ENCODE results near the gene COA3. TPM values are rescaled to one million over a fixed set of nuclear protein-coding genes. Genes with fewer than 3 reads are reported as not detected.
"Not testable (repeated sequence)": the region's sequence is repeated elsewhere in the genome, so short reads cannot be mapped to it uniquely, and the experiment has no call there.

The COA3 gene
- total and polyA plus RNA-seq, 5 donors from 2014 or later: 12.8 to 162 (median 154) TPM

- H3K9me3 ChIP-seq (ENCODE audit: control insufficient read depth in 2 of 2, low read length in 2 of 2): no peaks in the 10 kb centered on the region
- H3K36me3 ChIP-seq (ENCODE audit: control insufficient read depth, insufficient read depth, low read length): peaks cover 48% of the 10 kb centered on the region
- DNase-seq: no peak
- peaks cover 42% of the 10 kb centered on the region for H3K36me3 Mint-ChIP-seq
- H3K4me1 Mint-ChIP-seq: peaks cover 0 to 36% (median 21%) of the 10 kb centered on the region in 4 donors
- peaks cover 0 to 4% (median 0%) of the 10 kb centered on the region in 7 donors for H3K9me3 Mint-ChIP-seq
- H3K27ac ChIP-seq (ENCODE audit: insufficient read depth, low read length, poor library complexity, severe bottlenecking): no peak overlapping the region
- peaks cover 14% of the 10 kb centered on the region for H3K27me3 ChIP-seq (ENCODE audit: control insufficient read depth, insufficient read depth, low read length)
- H3K27me3 Mint-ChIP-seq: peaks cover 35% of the 10 kb centered on the region
- no peak overlapping the region for H3K27ac Mint-ChIP-seq
- H3K4me3 Mint-ChIP-seq: peak overlapping the region in 1 of 4 donors; percentile 33
- no peak overlapping the region for H3K4me3 ChIP-seq (ENCODE audit: low read depth, low read length)
- peaks cover 19% of the 10 kb centered on the region for H3K4me1 ChIP-seq (ENCODE audit: control insufficient read depth, insufficient read depth, low read length, poor library complexity, severe bottlenecking)
- no peak for ATAC-seq (ENCODE audit: low read depth in 2 of 2)
These were observed 19.9 kb downstream of the COA3 start for GRCh38 chr17:42778570-42778969.

GRCh38 chr17:42775534-42776098 is 22.9 kb downstream of the COA3 start:
- no peak overlapping the region for H3K27ac ChIP-seq (ENCODE audit: insufficient read depth, low read length, poor library complexity, severe bottlenecking)
- no peaks in the 10 kb centered on the region for H3K9me3 ChIP-seq (ENCODE audit: control insufficient read depth in 2 of 2, low read length in 2 of 2)
- H3K4me3 ChIP-seq (ENCODE audit: low read depth, low read length): no peak overlapping the region
- peak overlapping the region in 2 of 4 donors; percentile 64 to 95 for H3K4me3 Mint-ChIP-seq
- ATAC-seq (ENCODE audit: low read depth in 2 of 2) (no peak), DNase-seq (no peak)
- H3K27me3 Mint-ChIP-seq: peaks cover 14% of the 10 kb centered on the region
- H3K9me3 Mint-ChIP-seq: no peaks in the 10 kb centered on the region
- H3K36me3 ChIP-seq (ENCODE audit: control insufficient read depth, insufficient read depth, low read length): peaks cover 48% of the 10 kb centered on the region
- H3K4me1 Mint-ChIP-seq: peaks cover 4 to 39% (median 22%) of the 10 kb centered on the region in 4 donors
- peaks cover 22% of the 10 kb centered on the region for H3K4me1 ChIP-seq (ENCODE audit: control insufficient read depth, insufficient read depth, low read length, poor library complexity, severe bottlenecking)
- no peak overlapping the region for H3K27ac Mint-ChIP-seq
- H3K27me3 ChIP-seq (ENCODE audit: control insufficient read depth, insufficient read depth, low read length): no peaks in the 10 kb centered on the region
- H3K36me3 Mint-ChIP-seq: peaks cover 38% of the 10 kb centered on the region

DNA sequence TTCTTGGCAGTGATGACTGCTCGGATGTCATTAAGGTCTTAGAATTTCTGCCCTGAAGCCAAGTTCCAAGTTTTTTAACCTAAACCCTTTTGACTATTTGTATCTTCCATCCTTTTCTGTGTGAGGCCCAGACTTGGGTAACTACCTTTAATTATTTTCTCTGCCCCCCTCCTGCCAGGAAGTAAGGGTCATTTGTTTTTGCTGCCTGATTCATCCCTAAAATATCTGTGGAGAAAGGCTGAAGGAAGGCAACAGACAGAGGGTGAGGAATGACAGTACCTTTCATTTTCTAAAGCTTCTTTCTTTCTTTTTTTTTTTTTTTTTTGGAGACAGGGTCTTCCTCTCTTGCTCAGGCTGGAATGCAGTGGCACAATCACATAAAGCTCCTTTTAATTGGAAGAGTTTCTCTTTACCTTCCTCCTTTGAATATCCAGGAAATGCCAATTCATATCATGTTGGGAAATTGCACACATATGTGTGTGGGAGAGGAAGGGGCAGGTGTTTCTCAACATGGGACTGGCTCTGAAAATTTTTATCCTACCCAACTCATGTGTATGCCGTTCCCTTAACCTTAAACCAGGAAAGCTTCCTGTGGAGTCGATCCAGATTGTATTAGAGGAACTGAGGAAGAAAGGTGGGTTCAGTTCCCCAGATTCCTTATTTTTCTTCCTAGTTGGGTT is 24.3 kb downstream of the COA3 start:
- DNase-seq: no peak
- Mint-ChIP-seq H3K4me3 (peak overlapping the region; percentile 95 to 99 (median 98)), H3K36me3 (peaks cover 32% of the 10 kb centered on the region), H3K4me1 (peaks cover 4 to 32% (median 18%) of the 10 kb centered on the region in 4 donors), H3K27ac (peak overlapping the region; percentile 80 to 99 (median 99)), H3K27me3 (peaks cover 5% of the 10 kb centered on the region), H3K9me3 (no peaks in the 10 kb centered on the region)
- Histone ChIP-seq H3K4me1 (ENCODE audit: control insufficient read depth, insufficient read depth, low read length, poor library complexity, severe bottlenecking) (peaks cover 19% of the 10 kb centered on the region), H3K4me3 (ENCODE audit: low read depth, low read length) (peak overlapping the region; percentile 93), H3K27ac (ENCODE audit: insufficient read depth, low read length, poor library complexity, severe bottlenecking) (peak overlapping the region; percentile 86), H3K9me3 (ENCODE audit: control insufficient read depth in 2 of 2, low read length in 2 of 2) (no peaks in the 10 kb centered on the region), H3K36me3 (ENCODE audit: control insufficient read depth, insufficient read depth, low read length) (peaks cover 41% of the 10 kb centered on the region), H3K27me3 (ENCODE audit: control insufficient read depth, insufficient read depth, low read length) (no peaks in the 10 kb centered on the region)
- no peak for ATAC-seq (ENCODE audit: low read depth in 2 of 2)

DNA sequence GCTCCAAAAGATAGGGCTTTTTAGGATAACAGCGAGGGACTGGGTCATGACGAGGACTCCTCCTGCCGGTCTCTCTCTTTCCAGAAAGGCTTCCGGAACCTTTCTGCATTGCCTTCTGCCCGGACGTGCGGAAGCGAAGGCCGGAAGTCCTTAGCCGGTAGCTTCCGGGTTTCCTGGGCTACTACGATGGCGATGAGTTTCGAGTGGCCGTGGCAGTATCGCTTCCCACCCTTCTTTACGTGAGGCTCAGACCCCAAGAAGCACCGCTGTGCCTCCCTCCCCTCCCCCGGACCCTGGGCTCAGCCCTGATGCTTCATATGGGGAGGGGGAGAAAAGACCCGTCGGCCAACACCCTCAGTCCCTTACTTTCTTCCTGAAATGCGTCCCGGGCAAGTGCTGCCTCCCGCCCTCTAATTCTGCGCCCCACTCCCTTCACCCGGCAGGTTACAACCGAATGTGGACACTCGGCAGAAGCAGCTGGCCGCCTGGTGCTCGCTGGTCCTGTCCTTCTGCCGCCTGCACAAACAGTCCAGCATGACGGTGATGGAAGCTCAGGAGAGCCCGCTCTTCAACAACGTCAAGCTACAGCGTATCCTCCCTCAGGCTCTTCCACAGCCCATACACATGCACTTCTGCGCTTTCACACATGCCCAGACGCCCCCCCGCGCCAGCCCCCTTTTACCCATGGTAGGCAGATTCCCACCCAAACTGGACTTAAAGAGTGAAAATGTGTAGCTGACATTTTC is 25.0 kb downstream of the COA3 start, which contains the start of gene VPS25:
Gene VPS25, plus strand, starts transcription at position 160 of the 746 bp plus-strand sequence. Its CDS starts 27 bp downstream, at position 187.
- Histone ChIP-seq H3K27ac (ENCODE audit: insufficient read depth, low read length, poor library complexity, severe bottlenecking) (peak within 1 kb of the TSS; percentile 86), H3K27me3 (ENCODE audit: control insufficient read depth, insufficient read depth, low read length) (no peaks in the 10 kb centered on the region), H3K4me3 (ENCODE audit: low read depth, low read length) (peak within 1 kb of the TSS; percentile 93), H3K9me3 (ENCODE audit: control insufficient read depth in 2 of 2, low read length in 2 of 2) (no peaks in the 10 kb centered on the region), H3K36me3 (ENCODE audit: control insufficient read depth, insufficient read depth, low read length) (peaks cover 33% of the 10 kb centered on the region), H3K4me1 (ENCODE audit: control insufficient read depth, insufficient read depth, low read length, poor library complexity, severe bottlenecking) (peaks cover 19% of the 10 kb centered on the region)
- peak; percentile 64 to 89 (median 75) for DNase-seq
- peak; percentile 93 for ATAC-seq (ENCODE audit: low read depth in 2 of 2)
- peak within 1 kb of the TSS; percentile 97 to 99 (median 99) for H3K27ac Mint-ChIP-seq
- H3K36me3 Mint-ChIP-seq: peaks cover 25% of the 10 kb centered on the region
- peaks cover 6% of the 10 kb centered on the region for H3K27me3 Mint-ChIP-seq
- H3K4me1 Mint-ChIP-seq: peaks cover 4 to 31% (median 18%) of the 10 kb centered on the region in 4 donors
- peak within 1 kb of the TSS; percentile 95 to 99 (median 98) for H3K4me3 Mint-ChIP-seq
- H3K9me3 Mint-ChIP-seq: no peaks in the 10 kb centered on the region

DNA sequence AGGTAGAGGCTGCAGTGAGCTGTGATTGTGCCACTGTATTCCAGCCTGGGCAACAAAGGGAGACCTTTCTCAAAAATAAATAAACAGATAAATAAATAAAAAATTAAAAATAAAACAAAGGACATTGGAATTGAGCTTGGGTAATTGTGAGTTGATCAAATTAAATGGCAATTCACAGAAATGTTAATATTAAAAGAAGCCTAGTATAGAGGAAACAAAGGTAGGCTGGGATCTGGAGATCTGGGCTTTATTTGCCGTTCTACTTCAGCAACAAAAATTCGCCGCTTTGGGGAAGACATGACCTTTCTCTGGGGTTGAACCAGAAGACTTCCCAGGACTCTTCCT is 25.6 kb downstream of the COA3 start:
- peak overlapping the region; percentile 93 for H3K4me3 ChIP-seq (ENCODE audit: low read depth, low read length)
- H3K4me1 Mint-ChIP-seq: peaks cover 4 to 31% (median 18%) of the 10 kb centered on the region in 4 donors
- H3K27me3 Mint-ChIP-seq: peaks cover 12% of the 10 kb centered on the region
- no peaks in the 10 kb centered on the region for H3K9me3 Mint-ChIP-seq
- peak overlapping the region; percentile 95 to 99 (median 98) for H3K4me3 Mint-ChIP-seq
- H3K27ac Mint-ChIP-seq: peak overlapping the region; percentile 97 to 99 (median 99)
- no peaks in the 10 kb centered on the region for H3K27me3 ChIP-seq (ENCODE audit: control insufficient read depth, insufficient read depth, low read length)
- ATAC-seq (ENCODE audit: low read depth in 2 of 2) (peak in 1 of 2 donors; percentile 16), DNase-seq (no peak)
- H3K27ac ChIP-seq (ENCODE audit: insufficient read depth, low read length, poor library complexity, severe bottlenecking): peak overlapping the region; percentile 86
- no peaks in the 10 kb centered on the region for H3K9me3 ChIP-seq (ENCODE audit: control insufficient read depth in 2 of 2, low read length in 2 of 2)
- H3K36me3 ChIP-seq (ENCODE audit: control insufficient read depth, insufficient read depth, low read length): peaks cover 28% of the 10 kb centered on the region
- peaks cover 19% of the 10 kb centered on the region for H3K36me3 Mint-ChIP-seq
- H3K4me1 ChIP-seq (ENCODE audit: control insufficient read depth, insufficient read depth, low read length, poor library complexity, severe bottlenecking): peaks cover 19% of the 10 kb centered on the region

DNA sequence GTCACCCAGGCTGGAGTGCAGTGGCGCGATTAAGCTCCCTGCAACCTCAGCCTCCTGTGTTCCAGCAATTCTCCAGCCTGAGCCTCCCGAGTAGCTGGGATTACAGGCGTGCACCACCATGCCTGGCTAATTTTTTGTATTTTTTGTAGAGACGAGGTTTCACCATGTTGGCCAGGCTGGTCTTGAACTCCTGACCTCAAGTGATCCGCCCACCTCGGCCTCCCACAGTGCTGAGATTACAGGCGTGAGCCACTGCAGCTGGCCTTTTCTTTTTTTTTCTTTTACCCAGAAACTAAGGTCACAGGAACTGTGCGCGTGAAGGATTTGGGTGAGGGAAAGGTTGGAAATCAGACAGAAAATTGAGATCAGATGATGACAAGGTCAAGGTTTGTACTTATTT is 28.5 kb downstream of the COA3 start:
- H3K4me3 Mint-ChIP-seq; H3K9me3 Mint-ChIP-seq; H3K9me3 ChIP-seq (ENCODE audit: control insufficient read depth in 2 of 2, low read length in 2 of 2); H3K27me3 ChIP-seq (ENCODE audit: control insufficient read depth, insufficient read depth, low read length); DNase-seq; ATAC-seq (ENCODE audit: low read depth in 2 of 2); H3K27ac ChIP-seq (ENCODE audit: insufficient read depth, low read length, poor library complexity, severe bottlenecking); H3K4me3 ChIP-seq (ENCODE audit: low read depth, low read length); H3K27ac Mint-ChIP-seq; H3K36me3 Mint-ChIP-seq; H3K36me3 ChIP-seq (ENCODE audit: control insufficient read depth, insufficient read depth, low read length): not testable (repeated sequence)
- peaks cover 19% of the 10 kb centered on the region for H3K4me1 ChIP-seq (ENCODE audit: control insufficient read depth, insufficient read depth, low read length, poor library complexity, severe bottlenecking)
- peaks cover 18% of the 10 kb centered on the region for H3K27me3 Mint-ChIP-seq
- peaks cover 4 to 31% (median 15%) of the 10 kb centered on the region in 4 donors for H3K4me1 Mint-ChIP-seq

GRCh38 chr17:42768006-42768405 is 30.5 kb downstream of the COA3 start:
- Mint-ChIP-seq H3K4me1 (peaks cover under 1 to 15% (median 8%) of the 10 kb centered on the region in 4 donors), H3K27me3 (peaks cover 26% of the 10 kb centered on the region)
- not testable (repeated sequence) for H3K4me3 Mint-ChIP-seq; H3K4me1 ChIP-seq (ENCODE audit: control insufficient read depth, insufficient read depth, low read length, poor library complexity, severe bottlenecking); DNase-seq; H3K9me3 ChIP-seq (ENCODE audit: control insufficient read depth in 2 of 2, low read length in 2 of 2); H3K36me3 Mint-ChIP-seq; H3K4me3 ChIP-seq (ENCODE audit: low read depth, low read length); H3K27me3 ChIP-seq (ENCODE audit: control insufficient read depth, insufficient read depth, low read length); H3K27ac Mint-ChIP-seq; ATAC-seq (ENCODE audit: low read depth in 2 of 2); H3K9me3 Mint-ChIP-seq; H3K27ac ChIP-seq (ENCODE audit: insufficient read depth, low read length, poor library complexity, severe bottlenecking); H3K36me3 ChIP-seq (ENCODE audit: control insufficient read depth, insufficient read depth, low read length)
